Measurements from ENCODE around the gene FCN2. TPM values are rescaled to one million over a fixed set of nuclear protein-coding genes. Genes with fewer than 3 reads are reported as not detected.

FCN2 gene
- total RNA-seq, 1 donor from 2014 or later = not detected

GRCh38 chr9:134869554-134870300, 10.9 kb upstream of the FCN2 start:
- Histone ChIP-seq H3K4me3 (ENCODE audit: low read depth, low read length) (no peak overlapping the region), H3K27me3 (ENCODE audit: control insufficient read depth, insufficient read depth, low read length) (no peaks in the 10 kb centered on the region), H3K36me3 (ENCODE audit: control insufficient read depth, insufficient read depth, low read length) (no peaks in the 10 kb centered on the region)
- DNase-seq (ENCODE audit: low read depth) (no peak), FAIRE-seq (no peak)
- TF ChIP-seq CTCF (IDR thresholded peaks at IDR 0.05; ENCODE audit: insufficient read depth, low read length, severe bottlenecking) = no peak

DNA sequence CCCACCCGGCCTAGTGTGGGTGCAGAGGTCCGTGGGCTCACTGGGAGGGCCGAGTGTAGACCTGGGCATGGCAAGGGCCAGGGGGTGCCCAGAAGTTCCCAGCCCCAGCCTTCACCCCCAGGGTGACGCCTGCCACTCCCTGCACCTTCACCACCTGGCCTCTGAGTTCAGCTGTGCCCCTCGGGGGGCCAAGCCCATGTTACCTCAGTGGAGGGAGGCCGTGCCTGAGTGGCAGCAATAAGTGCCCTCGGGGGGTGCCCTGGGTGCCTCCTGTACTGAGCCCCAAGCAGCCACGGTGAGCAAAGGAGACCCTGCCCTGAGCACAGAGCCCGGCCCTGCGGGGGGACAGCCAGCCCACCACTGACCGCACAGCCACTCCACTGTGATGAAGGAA, 10.3 kb upstream of the FCN2 start:
- no peak for FAIRE-seq
- no peaks in the 10 kb centered on the region for H3K27me3 ChIP-seq (ENCODE audit: control insufficient read depth, insufficient read depth, low read length)
- TF ChIP-seq CTCF (IDR thresholded peaks at IDR 0.05; ENCODE audit: insufficient read depth, low read length, severe bottlenecking) = no peak
- no peak for DNase-seq (ENCODE audit: low read depth)
- H3K4me3 ChIP-seq (ENCODE audit: low read depth, low read length) = no peak overlapping the region
- H3K36me3 ChIP-seq (ENCODE audit: control insufficient read depth, insufficient read depth, low read length) = no peaks in the 10 kb centered on the region

GRCh38 chr9:134870746-134871662, 9.6 kb upstream of the FCN2 start:
- no peak overlapping the region for H3K4me3 ChIP-seq (ENCODE audit: low read depth, low read length)
- H3K36me3 ChIP-seq (ENCODE audit: control insufficient read depth, insufficient read depth, low read length) = no peaks in the 10 kb centered on the region
- DNase-seq (ENCODE audit: low read depth) (no peak), FAIRE-seq (no peak)
- TF ChIP-seq CTCF (IDR thresholded peaks at IDR 0.05; ENCODE audit: insufficient read depth, low read length, severe bottlenecking) = no peak
- no peaks in the 10 kb centered on the region for H3K27me3 ChIP-seq (ENCODE audit: control insufficient read depth, insufficient read depth, low read length)

- no peaks in the 10 kb centered on the region for H3K27me3 ChIP-seq (ENCODE audit: control insufficient read depth, insufficient read depth, low read length)
- FAIRE-seq (no peak), DNase-seq (ENCODE audit: low read depth) (no peak)
- no peak for TF ChIP-seq CTCF (IDR thresholded peaks at IDR 0.05; ENCODE audit: insufficient read depth, low read length, severe bottlenecking)
- H3K36me3 ChIP-seq (ENCODE audit: control insufficient read depth, insufficient read depth, low read length) = no peaks in the 10 kb centered on the region
- no peak overlapping the region for H3K4me3 ChIP-seq (ENCODE audit: low read depth, low read length)
Observed at GRCh38 chr9:134871697-134872340, 8.8 kb upstream of the FCN2 start.

DNA sequence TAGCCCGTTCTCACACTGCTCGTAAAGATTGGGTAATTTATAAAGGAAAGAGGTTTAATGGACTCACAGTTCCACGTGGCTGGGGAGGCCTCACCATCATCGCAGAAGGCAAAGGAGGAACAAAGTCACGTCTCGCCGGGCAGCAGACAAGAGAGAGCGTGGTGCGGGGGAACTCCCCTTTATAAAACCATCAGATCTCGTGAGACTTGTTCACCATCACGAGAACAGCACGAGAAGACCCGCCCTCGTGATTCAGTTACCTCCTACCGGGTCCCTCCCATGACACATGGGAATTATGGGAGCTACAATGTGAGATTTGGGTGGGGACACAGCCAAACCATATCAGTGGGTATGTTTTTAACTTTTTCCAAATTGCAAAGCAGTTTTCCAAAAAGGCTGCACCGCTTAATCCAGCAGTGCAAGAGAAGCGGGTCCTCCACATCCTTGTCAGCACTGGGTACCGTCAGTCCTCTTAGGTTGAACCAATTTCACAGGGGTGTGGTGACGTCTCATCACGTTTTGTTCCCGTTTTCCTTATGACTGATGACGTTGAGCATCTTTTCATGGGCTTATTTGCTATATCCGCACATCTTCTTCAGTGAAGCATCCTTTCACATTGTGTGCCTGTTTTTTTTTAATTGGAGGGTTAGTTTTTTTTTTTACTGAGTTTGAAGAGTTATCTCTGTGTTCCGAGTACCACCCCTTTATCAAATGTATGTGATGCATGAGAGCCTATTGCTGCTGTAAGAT, 8.0 kb upstream of the FCN2 start:
- DNase-seq (ENCODE audit: low read depth) (no peak), FAIRE-seq (no peak)
- Histone ChIP-seq H3K4me3 (ENCODE audit: low read depth, low read length) (no peak overlapping the region), H3K27me3 (ENCODE audit: control insufficient read depth, insufficient read depth, low read length) (no peaks in the 10 kb centered on the region), H3K36me3 (ENCODE audit: control insufficient read depth, insufficient read depth, low read length) (no peaks in the 10 kb centered on the region)
- TF ChIP-seq CTCF (IDR thresholded peaks at IDR 0.05; ENCODE audit: insufficient read depth, low read length, severe bottlenecking) = no peak

Measured in bronchial epithelial cell (primary cell).